Loucy (cell line): Measurements from ENCODE around the gene SEMA3D.

ENCODE experiments used
- H2AFZ ChIP-seq: fragments of 200-600 bp; sonication (generic); 2 replicates; pipeline ENCODE4 v1.6.0; 2016; ENCODE audit warnings: antibody characterized with exemption, mild to moderate bottlenecking, low read length, moderate library complexity
- H3F3A ChIP-seq: fragments of 200-600 bp; 2 replicates; pipeline ENCODE4 v1.6.0; 2016; ENCODE audit warnings: antibody characterized with exemption, low read depth, mild to moderate bottlenecking
- H3K27me3 ChIP-seq: fragments of 200-600 bp; sonication (generic); 2 replicates; pipeline ENCODE4 v1.6.1; 2014; ENCODE audit warnings: low read length, mild to moderate bottlenecking; ENCODE audit not compliant: insufficient read depth, poor library complexity, severe bottlenecking
- H3K36me3 ChIP-seq: fragments of 200-600 bp; sonication (generic); 2 replicates; pipeline ENCODE4 v1.6.1; 2016; ENCODE audit warnings: low read length; ENCODE audit not compliant: insufficient read depth
- H3K4me1 ChIP-seq: fragments of 200-600 bp; sonication (generic); 2 replicates; pipeline ENCODE4 v1.5.1; 2014; ENCODE audit warnings: low read length, mild to moderate bottlenecking; ENCODE audit not compliant: insufficient read depth, poor library complexity, severe bottlenecking
- H3K4me2 ChIP-seq: fragments of 200-600 bp; sonication (generic); 2 replicates; pipeline ENCODE4 v1.6.0; 2014; ENCODE audit warnings: antibody characterized with exemption, low read length, low read depth, mild to moderate bottlenecking; ENCODE audit not compliant: poor library complexity, severe bottlenecking
- H3K4me3 ChIP-seq: fragments of 200-600 bp; sonication (generic); 2 replicates; pipeline ENCODE4 v1.5.1; 2014; ENCODE audit warnings: low read length, mild to moderate bottlenecking, mixed read lengths; ENCODE audit not compliant: poor library complexity, severe bottlenecking
- H3K79me2 ChIP-seq: fragments of 200-600 bp; sonication (generic); 2 replicates; pipeline ENCODE4 v1.6.1; 2014; ENCODE audit warnings: low read length; ENCODE audit not compliant: insufficient read depth
- H3K9ac ChIP-seq: fragments of 200-600 bp; sonication (generic); 2 replicates; pipeline ENCODE4 v1.6.0; 2014; ENCODE audit warnings: mild to moderate bottlenecking, low read depth, low read length, moderate library complexity; ENCODE audit not compliant: poor library complexity, severe bottlenecking
- H3K9me2 ChIP-seq: fragments of 200-600 bp; sonication (generic); replicated peaks from 2 replicates; pipeline ENCODE4 v1.6.1; 2016; ENCODE audit warnings: low read depth, low read length, mixed read lengths
- H3K9me3 ChIP-seq: fragments of 200-600 bp; sonication (generic); 2 replicates; pipeline ENCODE4 v1.6.1; 2014; ENCODE audit warnings: mild to moderate bottlenecking, antibody characterized with exemption, low read length, low read depth; ENCODE audit not compliant: insufficient read depth
- H4K20me1 ChIP-seq: fragments of 200-600 bp; sonication (generic); 2 replicates; pipeline ENCODE4 v1.6.0; 2014; ENCODE audit warnings: antibody characterized with exemption, low read length, mild to moderate bottlenecking; ENCODE audit not compliant: insufficient read depth, poor library complexity, severe bottlenecking
- EZH2phosphoT487 ChIP-seq: fragments of 200-600 bp; IDR thresholded peaks from 2 replicates; pipeline ENCODE4 v1.6.1; 2018; ENCODE audit warnings: antibody characterized with exemption, mild to moderate bottlenecking, moderate library complexity, borderline replicate concordance
- TF ChIP-seq, protein P1 (sequence below): fragments of 200-600 bp; sonication (generic); conservative IDR thresholded peaks from 2 replicates; pipeline ENCODE4 v1.5.1; 2014; ENCODE audit warnings: mild to moderate bottlenecking, antibody characterized with exemption, low read length

The SEMA3D gene

DNA sequence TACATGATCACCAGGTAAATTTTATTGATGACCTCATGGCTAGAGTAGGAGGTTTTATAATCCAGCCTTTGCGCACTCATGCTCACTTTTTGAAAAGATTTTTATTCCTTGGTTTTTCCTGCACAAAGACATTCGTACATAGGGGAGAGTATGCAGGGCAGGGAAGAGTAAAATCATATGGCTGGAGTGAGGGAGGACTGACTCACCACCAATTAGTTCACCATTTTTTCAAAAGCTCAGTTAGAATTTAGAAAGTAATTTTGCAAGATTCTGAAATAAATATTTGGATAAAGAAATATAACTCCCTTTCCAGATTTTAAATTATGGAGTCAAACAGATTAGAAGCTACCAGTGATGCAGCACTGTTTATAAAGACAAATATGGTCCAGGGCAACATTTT lies 111.9 kb downstream of the SEMA3D start:
- no peaks in the 10 kb centered on the region for H4K20me1 ChIP-seq

DNA sequence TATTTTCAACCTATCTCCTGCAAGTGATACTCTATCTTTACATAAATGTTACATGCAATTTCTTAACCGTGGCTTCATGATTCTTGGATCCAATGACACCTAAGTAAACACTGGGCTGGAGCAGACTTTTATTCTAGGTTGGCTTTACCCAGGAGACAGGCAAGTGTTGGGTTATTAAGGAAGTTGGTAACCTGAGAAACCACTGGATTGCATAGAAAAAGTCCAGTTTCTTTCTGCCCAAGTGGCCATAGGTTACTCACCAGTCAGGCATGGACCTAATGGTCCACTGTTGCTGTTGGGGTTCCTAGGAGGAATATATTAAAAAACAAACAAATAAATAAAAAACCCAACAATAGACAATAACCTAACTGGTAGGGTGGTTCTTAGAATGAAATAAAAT lies 112.8 kb downstream of the SEMA3D start:
- Histone ChIP-seq H3K9me3 (no peaks in the 10 kb centered on the region), H3K9me2 (no peaks in the 10 kb centered on the region), H3K27me3 (no peaks in the 10 kb centered on the region), H3K4me1 (peaks cover 4% of the 10 kb centered on the region), H4K20me1 (no peaks in the 10 kb centered on the region), H3K9ac (no peak overlapping the region), H3K4me3 (no peak overlapping the region), H3F3A (no peaks in the 10 kb centered on the region), H3K36me3 (no peaks in the 10 kb centered on the region), H2AFZ (no peak overlapping the region), H3K4me2 (no peak overlapping the region), H3K79me2 (no peaks in the 10 kb centered on the region)
- TF ChIP-seq EZH2phosphoT487, result no peak
- TF ChIP-seq, protein P1, sequence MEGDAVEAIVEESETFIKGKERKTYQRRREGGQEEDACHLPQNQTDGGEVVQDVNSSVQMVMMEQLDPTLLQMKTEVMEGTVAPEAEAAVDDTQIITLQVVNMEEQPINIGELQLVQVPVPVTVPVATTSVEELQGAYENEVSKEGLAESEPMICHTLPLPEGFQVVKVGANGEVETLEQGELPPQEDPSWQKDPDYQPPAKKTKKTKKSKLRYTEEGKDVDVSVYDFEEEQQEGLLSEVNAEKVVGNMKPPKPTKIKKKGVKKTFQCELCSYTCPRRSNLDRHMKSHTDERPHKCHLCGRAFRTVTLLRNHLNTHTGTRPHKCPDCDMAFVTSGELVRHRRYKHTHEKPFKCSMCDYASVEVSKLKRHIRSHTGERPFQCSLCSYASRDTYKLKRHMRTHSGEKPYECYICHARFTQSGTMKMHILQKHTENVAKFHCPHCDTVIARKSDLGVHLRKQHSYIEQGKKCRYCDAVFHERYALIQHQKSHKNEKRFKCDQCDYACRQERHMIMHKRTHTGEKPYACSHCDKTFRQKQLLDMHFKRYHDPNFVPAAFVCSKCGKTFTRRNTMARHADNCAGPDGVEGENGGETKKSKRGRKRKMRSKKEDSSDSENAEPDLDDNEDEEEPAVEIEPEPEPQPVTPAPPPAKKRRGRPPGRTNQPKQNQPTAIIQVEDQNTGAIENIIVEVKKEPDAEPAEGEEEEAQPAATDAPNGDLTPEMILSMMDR, result no peak

More for the DNA sequence above, 111.9 kb downstream of the SEMA3D start:
- Histone ChIP-seq H3K79me2 (no peaks in the 10 kb centered on the region), H2AFZ (no peak overlapping the region), H3K9ac (no peak overlapping the region), H3K4me2 (no peak overlapping the region), H3K9me3 (no peaks in the 10 kb centered on the region), H3K36me3 (no peaks in the 10 kb centered on the region), H3K27me3 (no peaks in the 10 kb centered on the region), H3K4me1 (peaks cover 4% of the 10 kb centered on the region), H3K4me3 (no peak overlapping the region), H3K9me2 (no peaks in the 10 kb centered on the region), H3F3A (no peaks in the 10 kb centered on the region)
- TF ChIP-seq, protein P1, result no peak
- TF ChIP-seq EZH2phosphoT487, result no peak

GRCh38 chr7:85070967-85071628 lies 115.8 kb downstream of the SEMA3D start:
- Histone ChIP-seq H3K9ac (no peak overlapping the region), H3K9me3 (no peaks in the 10 kb centered on the region), H3F3A (no peaks in the 10 kb centered on the region), H3K36me3 (no peaks in the 10 kb centered on the region), H3K4me1 (no peaks in the 10 kb centered on the region), H3K79me2 (no peaks in the 10 kb centered on the region), H2AFZ (no peak overlapping the region), H3K9me2 (no peaks in the 10 kb centered on the region), H4K20me1 (no peaks in the 10 kb centered on the region), H3K4me2 (no peak overlapping the region), H3K4me3 (no peak overlapping the region), H3K27me3 (no peaks in the 10 kb centered on the region)
- no peak for TF ChIP-seq EZH2phosphoT487
- TF ChIP-seq, protein P1, result no peak
